ENCODE measurements around the gene STPG2. TPM values are rescaled to one million over a fixed set of nuclear protein-coding genes. Genes with fewer than 3 reads are reported as not detected.

The STPG2 gene
- total and polyA plus RNA-seq, 2 of the 4 experiments (the other 2 are of a cell fraction) = not detected

DNA sequence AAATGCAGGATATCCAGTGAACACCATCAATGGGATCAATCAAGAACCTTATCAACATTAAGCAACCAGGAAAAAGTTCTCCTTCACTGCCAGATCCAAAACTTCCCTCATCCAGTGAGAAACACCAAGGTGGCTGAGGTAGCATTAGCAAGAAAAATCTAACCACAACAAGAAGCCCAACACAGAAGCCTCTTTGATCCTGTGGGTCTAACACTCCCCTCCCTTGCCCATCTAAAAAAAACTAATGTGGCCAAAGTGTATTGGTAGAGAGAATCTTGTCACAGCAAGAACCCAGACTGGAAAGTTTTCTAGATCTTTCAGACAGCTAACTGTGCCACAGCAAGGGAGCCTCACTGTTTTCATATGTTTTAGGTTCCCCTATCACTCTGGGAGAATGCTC, 558.0 kb downstream of the STPG2 start:
- Histone ChIP-seq H3K56ac (ENCODE audit: extremely low read depth, insufficient read depth, low read length) (no peak overlapping the region), H3K18ac (ENCODE audit: low read depth, low read length) (no peak overlapping the region), H3K23ac (ENCODE audit: low read depth, low read length) (no peak overlapping the region), H2AK5ac (ENCODE audit: low read depth, low read length) (no peak overlapping the region), H3K79me1 (ENCODE audit: low read depth in 1 of 2, low read length in 2 of 2) (no peaks in the 10 kb centered on the region), H3K9ac (ENCODE audit: low read depth, low read length) (no peak overlapping the region), H3K27me3 (ENCODE audit: control insufficient read depth, insufficient read depth, low read length) (no peaks in the 10 kb centered on the region), H3K9me3 (ENCODE audit: control insufficient read depth, insufficient read depth, low read length) (peaks cover 2% of the 10 kb centered on the region; the same call in 1 of the 2 replicates), H2BK5ac (ENCODE audit: low read depth, low read length, poor library complexity, severe bottlenecking) (no peak overlapping the region), H2BK20ac (ENCODE audit: low read depth, low read length) (no peak overlapping the region), H3K9me1 (ENCODE audit: insufficient read depth, low read length) (no peaks in the 10 kb centered on the region), H2BK15ac (ENCODE audit: low read depth, low read length) (no peak overlapping the region), H2AFZ (replicated peaks; ENCODE audit: low read length, poor library complexity) (no peak overlapping the region), H3K4me1 (ENCODE audit: control insufficient read depth, insufficient read depth, low read length) (no peaks in the 10 kb centered on the region), H2BK120ac (ENCODE audit: low read depth, low read length) (no peak overlapping the region), H3K14ac (replicated peaks; ENCODE audit: low read depth, low read length) (no peak overlapping the region), H4K5ac (ENCODE audit: low read depth, low read length) (no peak overlapping the region), H3K36me3 (ENCODE audit: control insufficient read depth, insufficient read depth, low read length) (no peaks in the 10 kb centered on the region), H3K4ac (ENCODE audit: low read depth, low read length) (no peak overlapping the region), H3K4me2 (ENCODE audit: low read depth, low read length) (no peak overlapping the region), H4K91ac (ENCODE audit: insufficient read depth, low read depth, low read length) (no peak overlapping the region), H3K27ac (ENCODE audit: insufficient read depth, low read length) (no peak overlapping the region), H3K4me3 (ENCODE audit: insufficient read depth, low read depth, low read length) (no peak overlapping the region), H4K20me1 (ENCODE audit: insufficient read depth, low read length) (no peaks in the 10 kb centered on the region), H4K8ac (ENCODE audit: low read depth in 2 of 2, low read length in 2 of 2) (no peak overlapping the region), H2AK9ac (replicated peaks; ENCODE audit: low read depth, low read length, poor library complexity) (no peak overlapping the region)
- intact Hi-C loops (cut with micrococcal nuclease) (no loop called here), dilution Hi-C loops (cut with HindIII; ENCODE audit: low sequenced_read_pairs, unreplicated experiment) (no loop called here), in situ Hi-C loops (cut with MboI; ENCODE audit: low sequenced_read_pairs) (no loop called here)
- ATAC-seq (ENCODE audit: low read depth) (no peak), DNase-seq (no peak)
- no peak for TF ChIP-seq MXI1 (IDR thresholded peaks at IDR 0.05; ENCODE audit: borderline replicate concordance, low read depth, low read length)
- no peak for TF ChIP-seq RCOR1 (IDR thresholded peaks at IDR 0.05; ENCODE audit: insufficient replicate concordance, low read length)
- TF ChIP-seq RFX5 (IDR thresholded peaks at IDR 0.05; ENCODE audit: low read depth, low read length) = no peak
- TF ChIP-seq MAFK (IDR thresholded peaks at IDR 0.05; ENCODE audit: low read depth, low read length) = no peak
- TF ChIP-seq POLR2A (IDR thresholded peaks at IDR 0.05; ENCODE audit: low read depth, low read length) = no peak
- TF ChIP-seq RAD21 (IDR thresholded peaks at IDR 0.05; ENCODE audit: low read length) = no peak
- TF ChIP-seq CHD1 (IDR thresholded peaks at IDR 0.05; ENCODE audit: low read depth, low read length) = no peak
- TF ChIP-seq, protein P1, sequence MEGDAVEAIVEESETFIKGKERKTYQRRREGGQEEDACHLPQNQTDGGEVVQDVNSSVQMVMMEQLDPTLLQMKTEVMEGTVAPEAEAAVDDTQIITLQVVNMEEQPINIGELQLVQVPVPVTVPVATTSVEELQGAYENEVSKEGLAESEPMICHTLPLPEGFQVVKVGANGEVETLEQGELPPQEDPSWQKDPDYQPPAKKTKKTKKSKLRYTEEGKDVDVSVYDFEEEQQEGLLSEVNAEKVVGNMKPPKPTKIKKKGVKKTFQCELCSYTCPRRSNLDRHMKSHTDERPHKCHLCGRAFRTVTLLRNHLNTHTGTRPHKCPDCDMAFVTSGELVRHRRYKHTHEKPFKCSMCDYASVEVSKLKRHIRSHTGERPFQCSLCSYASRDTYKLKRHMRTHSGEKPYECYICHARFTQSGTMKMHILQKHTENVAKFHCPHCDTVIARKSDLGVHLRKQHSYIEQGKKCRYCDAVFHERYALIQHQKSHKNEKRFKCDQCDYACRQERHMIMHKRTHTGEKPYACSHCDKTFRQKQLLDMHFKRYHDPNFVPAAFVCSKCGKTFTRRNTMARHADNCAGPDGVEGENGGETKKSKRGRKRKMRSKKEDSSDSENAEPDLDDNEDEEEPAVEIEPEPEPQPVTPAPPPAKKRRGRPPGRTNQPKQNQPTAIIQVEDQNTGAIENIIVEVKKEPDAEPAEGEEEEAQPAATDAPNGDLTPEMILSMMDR (conservative IDR thresholded peaks at IDR 0.05; ENCODE audit: low read depth, low read length) = no peak
- TF ChIP-seq, protein P2, sequence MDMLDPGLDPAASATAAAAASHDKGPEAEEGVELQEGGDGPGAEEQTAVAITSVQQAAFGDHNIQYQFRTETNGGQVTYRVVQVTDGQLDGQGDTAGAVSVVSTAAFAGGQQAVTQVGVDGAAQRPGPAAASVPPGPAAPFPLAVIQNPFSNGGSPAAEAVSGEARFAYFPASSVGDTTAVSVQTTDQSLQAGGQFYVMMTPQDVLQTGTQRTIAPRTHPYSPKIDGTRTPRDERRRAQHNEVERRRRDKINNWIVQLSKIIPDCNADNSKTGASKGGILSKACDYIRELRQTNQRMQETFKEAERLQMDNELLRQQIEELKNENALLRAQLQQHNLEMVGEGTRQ (IDR thresholded peaks at IDR 0.05; ENCODE audit: low read depth, low read length) = no peak
- TF ChIP-seq NFE2L2 (IDR thresholded peaks at IDR 0.05; ENCODE audit: low read depth, low read length) = no peak
- no peak for TF ChIP-seq SMC3 (IDR thresholded peaks at IDR 0.05; ENCODE audit: low read depth, low read length)
- no peak for TF ChIP-seq CEBPB (IDR thresholded peaks at IDR 0.05; ENCODE audit: low read depth, low read length)
- TF ChIP-seq, protein P3, sequence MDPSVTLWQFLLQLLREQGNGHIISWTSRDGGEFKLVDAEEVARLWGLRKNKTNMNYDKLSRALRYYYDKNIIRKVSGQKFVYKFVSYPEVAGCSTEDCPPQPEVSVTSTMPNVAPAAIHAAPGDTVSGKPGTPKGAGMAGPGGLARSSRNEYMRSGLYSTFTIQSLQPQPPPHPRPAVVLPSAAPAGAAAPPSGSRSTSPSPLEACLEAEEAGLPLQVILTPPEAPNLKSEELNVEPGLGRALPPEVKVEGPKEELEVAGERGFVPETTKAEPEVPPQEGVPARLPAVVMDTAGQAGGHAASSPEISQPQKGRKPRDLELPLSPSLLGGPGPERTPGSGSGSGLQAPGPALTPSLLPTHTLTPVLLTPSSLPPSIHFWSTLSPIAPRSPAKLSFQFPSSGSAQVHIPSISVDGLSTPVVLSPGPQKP (IDR thresholded peaks at IDR 0.05; ENCODE audit: borderline replicate concordance, low read depth, low read length) = no peak
- TF ChIP-seq BHLHE40 (IDR thresholded peaks at IDR 0.05; ENCODE audit: low read depth, low read length) = no peak
- no peak for TF ChIP-seq FOS (IDR thresholded peaks at IDR 0.05; ENCODE audit: low read depth, low read length)
- no peak for TF ChIP-seq MAZ (IDR thresholded peaks at IDR 0.05; ENCODE audit: borderline replicate concordance, low read depth, low read length)
- no TSS peak for BruUV-seq (replicated peaks)
- CTCF ChIA-PET = no interaction called here
- POLR2A ChIA-PET (ENCODE audit: unreplicated experiment) = no interaction called here
